Measurements from ENCODE around the gene STXBP5. TPM values are rescaled to one million over a fixed set of nuclear protein-coding genes. Genes with fewer than 3 reads are reported as not detected.

Gene STXBP5
- total RNA-seq, 1 experiment from 2014 or later = 11.6 TPM

DNA sequence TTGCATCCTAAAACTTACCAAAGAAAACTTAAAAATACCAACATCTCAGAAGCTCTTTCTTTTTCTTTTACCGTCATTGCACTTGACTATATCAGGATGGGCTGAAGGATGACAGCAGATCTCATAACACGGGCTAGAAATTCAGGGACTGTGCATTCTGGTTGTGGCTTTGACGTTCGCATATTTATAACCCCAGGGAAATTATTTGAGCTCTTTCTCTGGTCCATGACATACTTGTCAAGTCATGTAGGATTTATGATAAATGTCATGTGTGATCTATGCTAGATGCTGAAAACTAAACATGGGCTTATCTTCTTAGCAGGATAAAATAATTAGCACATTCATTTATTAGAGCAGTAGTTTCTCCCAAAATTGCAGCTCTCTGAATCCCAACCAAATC, 229.9 kb downstream of the STXBP5 start:
- no peak overlapping the region for H3K4ac ChIP-seq (ENCODE audit: low read depth, low read length)
- no CpG with 5 or more reads among the region's 4 CpGs for WGBS (ENCODE audit: extremely low coverage, insufficient read length, low lambda C conversion rate)
- no peak overlapping the region for H3K56ac ChIP-seq (ENCODE audit: insufficient read length, low read depth, low read length)
- no peaks in the 10 kb centered on the region for H4K20me1 ChIP-seq (ENCODE audit: control insufficient read depth, insufficient read depth, insufficient read length)
- no peaks in the 10 kb centered on the region for H3K23me2 ChIP-seq (ENCODE audit: insufficient read length, low read depth, low read length, poor library complexity, severe bottlenecking)
- H4K8ac ChIP-seq (replicated peaks; ENCODE audit: insufficient read length, low read depth, low read length) = no peak overlapping the region
- no peak overlapping the region for H2BK5ac ChIP-seq (ENCODE audit: insufficient read length, low read length)
- Mint-ChIP-seq H3K27me3 (ENCODE audit: low read depth) (peaks cover 68% of the 10 kb centered on the region), H3K4me3 (no peak overlapping the region), H3K36me3 (ENCODE audit: insufficient read depth in 1 of 3, low read depth in 3 of 3) (peaks cover 0 to 6% (median 0%) of the 10 kb centered on the region in 3 experiments; a peak in 3 of 7 replicates), H3K4me1 (peaks cover 12 to 19% of the 10 kb centered on the region in 2 experiments), H3K9me3 (peaks cover 0 to 3% of the 10 kb centered on the region in 2 experiments; a peak in 2 of 5 replicates), H3K27ac (no peak overlapping the region)
- peaks cover 12% of the 10 kb centered on the region; the same call in 1 of the 2 replicates for H3K27me3 ChIP-seq (ENCODE audit: insufficient read depth, low read length)
- no peak overlapping the region for H3K27ac ChIP-seq (ENCODE audit: insufficient read length, low read depth, low read length)
- no peak overlapping the region for H3K14ac ChIP-seq (ENCODE audit: insufficient read depth, low read length)
- H2BK15ac ChIP-seq (ENCODE audit: low read depth, low read length) = no peak overlapping the region
- no peaks in the 10 kb centered on the region for H3K79me2 ChIP-seq (ENCODE audit: insufficient read depth, low read length)
- H2AFZ ChIP-seq (ENCODE audit: low read length) = no peak overlapping the region
- no peak overlapping the region for H3K4me2 ChIP-seq (ENCODE audit: insufficient read depth, insufficient read length, low read length)
- H2AK5ac ChIP-seq (ENCODE audit: insufficient read length, low read length) = no peak overlapping the region
- H3K18ac ChIP-seq (ENCODE audit: insufficient read length, low read depth, low read length) = no peak overlapping the region
- H3K9me3 ChIP-seq (ENCODE audit: control insufficient read depth, low read depth, low read length) = no peaks in the 10 kb centered on the region
- H3K23ac ChIP-seq (ENCODE audit: insufficient read length, low read depth, low read length) = no peak overlapping the region
- H3K4me1 ChIP-seq (ENCODE audit: insufficient read depth, low read length) = no peaks in the 10 kb centered on the region
- H2BK120ac ChIP-seq (ENCODE audit: low read depth, low read length, poor library complexity, severe bottlenecking) = no peak overlapping the region
- DNase-seq = no peak
- no peak overlapping the region for H2BK20ac ChIP-seq (ENCODE audit: low read depth, low read length, poor library complexity, severe bottlenecking)
- no peak overlapping the region for H3K9ac ChIP-seq (ENCODE audit: extremely low read depth, insufficient read length, low read length)
- TF ChIP-seq, protein P1, sequence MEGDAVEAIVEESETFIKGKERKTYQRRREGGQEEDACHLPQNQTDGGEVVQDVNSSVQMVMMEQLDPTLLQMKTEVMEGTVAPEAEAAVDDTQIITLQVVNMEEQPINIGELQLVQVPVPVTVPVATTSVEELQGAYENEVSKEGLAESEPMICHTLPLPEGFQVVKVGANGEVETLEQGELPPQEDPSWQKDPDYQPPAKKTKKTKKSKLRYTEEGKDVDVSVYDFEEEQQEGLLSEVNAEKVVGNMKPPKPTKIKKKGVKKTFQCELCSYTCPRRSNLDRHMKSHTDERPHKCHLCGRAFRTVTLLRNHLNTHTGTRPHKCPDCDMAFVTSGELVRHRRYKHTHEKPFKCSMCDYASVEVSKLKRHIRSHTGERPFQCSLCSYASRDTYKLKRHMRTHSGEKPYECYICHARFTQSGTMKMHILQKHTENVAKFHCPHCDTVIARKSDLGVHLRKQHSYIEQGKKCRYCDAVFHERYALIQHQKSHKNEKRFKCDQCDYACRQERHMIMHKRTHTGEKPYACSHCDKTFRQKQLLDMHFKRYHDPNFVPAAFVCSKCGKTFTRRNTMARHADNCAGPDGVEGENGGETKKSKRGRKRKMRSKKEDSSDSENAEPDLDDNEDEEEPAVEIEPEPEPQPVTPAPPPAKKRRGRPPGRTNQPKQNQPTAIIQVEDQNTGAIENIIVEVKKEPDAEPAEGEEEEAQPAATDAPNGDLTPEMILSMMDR (conservative IDR thresholded peaks at IDR 0.05) = no peak
- no peak overlapping the region for H3T11ph ChIP-seq (ENCODE audit: low read length)
- H2BK12ac ChIP-seq (ENCODE audit: insufficient read length, low read depth, low read length) = no peak overlapping the region
- H4K91ac ChIP-seq (ENCODE audit: insufficient read length, low read depth, low read length) = no peak overlapping the region
- H3K79me1 ChIP-seq (ENCODE audit: insufficient read depth, low read depth, low read length, poor library complexity, severe bottlenecking) = no peaks in the 10 kb centered on the region
- no peak overlapping the region for H4K5ac ChIP-seq (ENCODE audit: insufficient read length, low read depth, low read length)

Data from H9 (cell line).